Activated CD4-positive, alpha-beta T cell treated with anti-CD3 and anti-CD28 coated beads, Interleukin-2, amount 50 U/mL, for 16 hours (primary cell): Measurements from ENCODE around the gene KLF17.

Source experiments
- DNase-seq: peaks from one replicate; pipeline ENCODE4 v3.0.0-alpha.2; 2020

The KLF17 gene

DNA sequence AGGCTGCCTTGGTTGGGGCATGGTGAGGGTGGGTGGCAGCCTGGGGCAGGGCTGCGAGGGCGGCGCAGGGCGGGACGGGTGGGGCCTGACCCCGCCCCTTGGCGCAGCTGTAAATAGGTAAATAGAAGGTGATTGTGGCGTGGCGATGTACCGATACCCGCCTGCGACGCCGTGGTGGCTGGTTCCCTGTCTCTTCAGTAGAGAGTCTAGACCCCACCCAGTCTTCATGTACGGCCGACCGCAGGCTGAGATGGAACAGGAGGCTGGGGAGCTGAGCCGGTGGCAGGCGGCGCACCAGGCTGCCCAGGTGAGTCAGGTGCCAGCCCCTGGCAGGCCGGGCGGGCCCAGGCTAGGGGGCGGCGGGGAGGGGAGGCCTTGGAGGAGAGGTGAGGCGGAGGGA lies at the start of gene KLF17:
Gene KLF17 (plus strand): TSS at position 140 of the 400 bp plus-strand sequence. CDS start 87 bp downstream, at position 227.
- DNase-seq = no peak

DNA sequence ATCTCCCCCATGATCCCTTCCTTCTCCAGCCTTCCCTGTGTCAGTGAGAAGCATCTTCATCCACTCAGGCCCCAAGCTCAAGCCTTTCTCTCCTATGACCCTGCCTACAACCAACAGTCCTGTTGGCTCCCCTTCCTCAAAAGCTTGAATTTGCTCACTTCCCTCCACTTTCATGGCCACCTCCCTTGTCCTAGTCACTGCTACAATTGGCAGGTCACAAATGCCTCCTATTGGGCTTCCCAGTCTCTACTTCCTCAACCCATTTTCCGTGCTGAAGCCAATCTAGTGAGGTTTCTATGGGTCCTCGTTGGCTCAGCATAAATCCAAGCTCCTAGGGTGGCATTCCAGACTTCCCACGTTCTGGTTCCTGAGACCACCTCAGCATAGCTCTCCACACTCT lies 47.2 kb upstream of the KLF17 start:
- DNase-seq = no peak

DNA sequence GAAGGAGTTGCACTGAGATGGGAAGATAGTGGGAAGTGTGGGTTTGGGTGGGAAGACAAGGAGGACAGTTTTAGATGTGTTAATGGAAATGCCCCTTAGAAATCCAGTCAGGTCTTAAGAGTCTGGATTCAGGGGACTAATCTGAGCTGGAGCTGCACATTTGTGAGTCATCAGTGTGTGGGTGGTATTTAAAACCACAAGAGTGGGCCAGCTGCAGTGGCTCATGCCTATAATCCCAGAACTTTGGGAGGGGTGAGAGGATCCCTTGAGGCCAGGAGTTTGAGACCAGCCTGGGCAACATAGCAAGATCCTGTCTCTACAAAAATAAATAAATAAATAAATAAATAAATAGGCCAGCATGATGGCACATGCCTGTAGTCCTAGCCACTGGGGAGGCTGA lies 46.4 kb upstream of the KLF17 start:
- no peak for DNase-seq

GRCh38 chr1:44072821-44073220 lies 45.8 kb upstream of the KLF17 start:
- DNase-seq = no peak

DNA sequence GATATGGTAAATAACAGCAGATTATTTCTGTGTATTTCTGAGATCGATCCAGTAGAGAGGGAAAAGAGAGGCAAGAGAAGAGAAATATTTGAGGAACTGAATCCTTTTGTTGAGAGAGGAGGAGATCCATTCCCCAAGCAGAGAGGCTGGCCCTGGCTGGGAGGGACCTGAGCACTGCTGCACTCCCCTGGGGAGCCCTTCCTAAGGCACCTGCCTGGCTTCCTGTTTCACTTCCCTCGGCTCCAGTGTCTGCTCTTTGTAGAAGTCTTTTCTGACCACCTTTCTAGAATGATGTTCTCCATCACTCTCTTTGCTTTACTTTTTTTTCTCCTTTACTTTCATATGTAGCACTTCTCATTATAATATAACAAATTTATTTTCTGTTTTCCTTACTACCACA lies 45.1 kb upstream of the KLF17 start:
- no peak for DNase-seq

DNA sequence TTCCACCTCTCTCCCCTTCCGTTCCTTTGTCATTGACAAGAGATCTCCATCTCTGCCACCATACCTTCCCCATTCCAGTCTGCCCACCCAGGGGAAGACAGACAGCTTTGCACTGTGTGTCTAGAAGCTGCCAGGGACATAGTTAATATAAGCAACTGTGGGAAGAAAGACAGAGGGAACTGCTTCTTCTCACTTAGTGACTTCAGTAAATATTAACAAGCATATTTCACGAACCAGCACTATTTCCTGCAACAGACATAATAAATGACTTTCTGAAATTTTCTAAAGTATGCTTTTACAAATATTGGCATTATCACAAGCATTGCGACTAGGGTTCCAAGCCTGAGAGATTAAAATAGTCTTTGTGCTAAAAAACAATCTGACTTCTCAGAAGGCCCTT lies 44.2 kb upstream of the KLF17 start:
- DNase-seq = no peak

GRCh38 chr1:44076066-44076465 lies 42.6 kb upstream of the KLF17 start:
- no peak for DNase-seq

DNA sequence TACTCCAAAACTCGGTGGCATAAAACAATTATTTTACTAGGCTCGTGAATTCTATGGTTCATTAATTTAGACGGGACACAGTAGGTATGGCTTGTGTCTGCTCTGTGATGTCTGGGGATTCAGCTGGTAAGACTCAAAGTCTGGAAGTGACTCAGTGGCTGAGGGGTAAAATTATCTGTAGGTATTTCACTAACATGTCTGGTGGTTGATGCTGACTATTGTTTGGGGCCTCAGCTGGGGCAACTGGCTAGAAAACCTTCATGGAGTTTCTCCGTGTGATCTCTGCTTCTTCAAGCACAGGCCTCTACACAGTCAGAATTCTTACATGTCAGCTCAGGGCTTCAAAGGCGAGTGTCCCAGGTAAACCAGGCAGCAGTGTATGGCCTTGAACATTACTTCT lies 41.2 kb upstream of the KLF17 start:
- DNase-seq = no peak

GRCh38 chr1:44078104-44078503 lies 40.5 kb upstream of the KLF17 start:
- DNase-seq = no peak

GRCh38 chr1:44079566-44079965 lies 39.1 kb upstream of the KLF17 start:
- no peak for DNase-seq

DNA sequence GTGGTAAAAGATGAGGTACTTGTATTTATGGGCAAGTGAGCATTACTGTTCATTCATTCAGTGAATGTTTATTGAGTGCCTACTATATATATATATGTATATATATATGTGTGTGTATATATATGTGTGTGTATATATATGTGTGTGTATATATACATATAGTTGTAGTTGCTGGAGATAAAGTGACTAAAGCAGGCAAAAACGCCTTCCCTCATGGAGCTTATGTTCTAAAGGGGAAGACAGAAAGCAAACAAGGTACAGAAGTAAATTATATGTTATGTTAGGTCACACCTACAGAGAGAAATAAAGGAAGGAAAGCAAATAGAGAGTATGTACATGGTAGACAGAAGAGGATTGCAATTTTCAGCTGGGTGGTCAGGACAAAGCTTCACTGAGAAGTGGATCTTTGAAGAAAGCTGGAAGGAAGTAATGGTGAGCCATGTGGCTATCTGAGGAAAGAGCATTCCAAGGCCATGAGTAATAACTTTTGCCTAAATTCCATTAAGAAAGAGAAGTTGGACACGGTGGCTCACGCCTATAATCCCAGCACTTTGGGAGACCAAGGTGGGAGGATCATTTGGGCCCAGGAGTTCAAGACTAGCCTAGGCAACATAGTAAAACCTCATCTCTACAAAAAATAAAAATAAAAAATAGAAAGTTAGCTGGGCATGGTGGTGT lies 33.5 kb upstream of the KLF17 start:
- DNase-seq = no peak

- no peak for DNase-seq
Measured at GRCh38 chr1:44086692-44087474, 31.7 kb upstream of the KLF17 start.

DNA sequence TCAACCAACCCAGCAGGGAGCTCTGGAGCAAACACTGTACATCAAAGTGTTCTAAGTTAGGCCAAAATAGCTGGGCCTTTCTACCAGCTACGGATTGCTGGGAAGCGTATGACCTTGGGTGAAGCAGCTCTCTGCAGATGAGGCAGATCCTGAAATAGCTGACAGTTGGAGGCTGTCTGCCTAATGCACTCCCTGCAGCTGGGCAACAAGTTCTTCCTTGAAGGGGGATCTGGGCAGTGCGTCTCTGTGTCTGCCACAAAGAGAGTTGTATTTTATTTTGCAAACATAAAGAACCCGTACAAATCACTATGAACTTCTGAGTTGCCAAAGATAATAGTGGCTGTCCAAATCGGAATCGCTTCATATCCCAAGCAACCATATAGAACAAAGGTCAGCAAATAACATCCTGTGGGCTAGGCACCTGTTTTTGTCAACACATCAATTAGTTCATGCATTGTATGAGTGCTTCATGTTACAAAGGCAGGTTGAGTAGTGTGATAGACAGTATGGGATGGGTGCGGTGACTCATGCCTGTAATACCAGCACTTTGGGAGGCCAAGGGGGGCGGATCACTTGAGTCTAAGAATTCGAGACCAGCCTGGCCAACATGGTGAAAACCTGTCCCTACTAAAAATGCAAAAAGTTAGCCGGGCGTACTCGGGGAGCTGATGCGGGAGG lies 29.1 kb upstream of the KLF17 start:
- DNase-seq = no peak

DNA sequence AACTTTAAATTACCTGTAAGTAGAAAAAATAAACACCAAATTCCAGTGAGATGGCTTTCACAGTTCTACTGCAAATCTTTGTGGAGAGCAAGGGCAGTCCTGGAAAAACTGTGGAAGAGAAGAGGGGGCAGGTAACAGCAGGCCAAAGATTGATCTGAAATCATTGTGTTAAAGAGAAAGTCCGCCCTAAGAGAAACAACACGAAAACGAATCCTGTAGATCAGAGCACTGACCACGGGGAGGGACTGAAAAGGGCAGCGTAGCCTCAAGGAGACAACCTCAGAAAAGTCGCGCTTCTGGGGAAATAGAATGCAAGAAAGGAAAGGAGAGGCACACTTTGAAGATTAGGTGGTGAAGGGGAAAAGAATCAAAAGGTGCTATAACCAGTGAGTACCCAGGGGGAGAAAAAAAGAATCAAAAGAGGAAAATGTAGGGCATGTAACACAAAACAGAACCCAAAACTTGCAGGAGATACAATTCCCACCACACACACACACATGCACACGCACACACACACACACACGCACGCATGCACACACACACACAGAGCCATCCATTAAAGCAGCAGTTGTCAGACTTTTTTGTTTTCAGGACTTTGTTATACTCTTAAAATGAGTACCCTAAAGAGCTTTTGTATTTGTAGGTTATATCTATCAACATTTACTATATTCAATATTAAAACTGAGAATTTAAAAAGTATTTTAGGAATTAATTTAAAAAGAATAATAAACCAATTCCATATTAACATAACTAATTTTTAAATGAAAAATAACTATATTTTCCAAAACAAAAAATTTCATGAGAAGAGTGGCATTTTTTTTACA lies 28.0 kb upstream of the KLF17 start:
- DNase-seq = no peak

DNA sequence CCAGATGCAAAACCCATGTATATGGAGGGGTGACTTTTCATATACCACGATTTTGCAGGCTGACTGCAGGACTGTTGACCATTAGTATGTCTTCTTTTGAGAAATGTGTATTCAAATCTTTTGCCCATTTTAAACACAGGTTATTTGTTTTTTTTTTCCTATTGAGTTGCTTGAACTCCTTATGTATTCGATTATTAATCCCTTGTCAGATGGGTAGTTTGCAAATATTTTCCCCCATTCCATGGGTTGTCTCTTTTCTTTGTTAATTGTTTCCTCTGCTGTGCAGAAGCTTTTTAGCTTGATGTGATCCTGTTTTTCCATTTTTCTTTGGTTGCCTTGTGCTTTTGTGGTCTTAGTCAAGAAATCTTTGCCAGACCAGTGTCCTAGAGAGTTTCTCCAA lies 24.6 kb upstream of the KLF17 start:
- no peak for DNase-seq

DNA sequence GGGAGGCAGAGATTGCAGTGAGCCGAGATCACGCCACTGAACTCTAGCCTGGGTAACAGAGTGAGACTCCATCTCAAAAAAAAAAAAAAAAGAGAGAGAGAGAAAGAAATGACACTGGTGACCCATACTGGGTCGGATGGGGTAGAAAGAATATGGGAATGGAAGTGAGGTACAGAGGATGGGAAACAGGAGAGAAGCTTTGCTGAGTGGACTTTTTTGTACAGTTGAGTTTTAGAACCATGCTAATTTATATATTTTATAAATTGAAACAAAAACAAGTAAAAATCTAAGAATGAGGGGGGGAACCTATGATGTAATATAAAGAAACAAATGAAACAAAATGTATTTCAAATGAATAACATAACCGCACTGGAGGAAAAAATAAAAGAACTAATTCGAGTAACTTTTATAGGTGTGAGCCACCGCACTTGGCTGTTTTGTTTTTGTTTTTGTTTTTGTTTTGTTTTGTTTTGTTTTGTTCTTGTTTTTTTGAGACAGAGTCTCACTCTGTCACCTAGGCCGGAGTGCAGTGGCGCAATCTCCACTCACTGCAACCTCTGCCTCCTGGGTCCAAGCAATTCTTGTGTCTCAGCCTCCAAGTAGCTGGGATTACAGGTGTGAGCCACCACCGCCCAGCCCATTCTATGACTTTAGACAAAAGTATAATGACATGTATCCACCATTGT lies 18.3 kb upstream of the KLF17 start:
- no peak for DNase-seq

DNA sequence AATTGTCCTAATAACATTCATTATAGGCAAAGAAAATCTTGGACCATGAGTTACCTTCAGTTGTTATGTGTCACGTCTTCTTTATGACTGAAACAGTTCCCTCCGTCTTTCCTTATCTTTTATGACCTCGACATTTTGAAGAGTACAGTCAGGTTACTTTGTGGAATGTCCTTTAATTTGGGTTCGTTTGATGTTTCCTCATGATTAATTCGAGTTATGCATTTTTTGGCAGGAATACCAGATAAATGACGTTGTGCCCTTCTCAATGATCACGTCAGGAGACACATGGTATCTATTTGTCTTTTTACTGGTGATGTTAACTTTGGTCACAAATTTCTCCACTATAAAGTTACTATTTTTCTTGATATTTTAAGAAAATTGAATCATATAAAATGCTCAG lies 17.3 kb upstream of the KLF17 start:
- no peak for DNase-seq

GRCh38 chr1:44103270-44104131 lies 15.1 kb upstream of the KLF17 start:
- DNase-seq = no peak

DNA sequence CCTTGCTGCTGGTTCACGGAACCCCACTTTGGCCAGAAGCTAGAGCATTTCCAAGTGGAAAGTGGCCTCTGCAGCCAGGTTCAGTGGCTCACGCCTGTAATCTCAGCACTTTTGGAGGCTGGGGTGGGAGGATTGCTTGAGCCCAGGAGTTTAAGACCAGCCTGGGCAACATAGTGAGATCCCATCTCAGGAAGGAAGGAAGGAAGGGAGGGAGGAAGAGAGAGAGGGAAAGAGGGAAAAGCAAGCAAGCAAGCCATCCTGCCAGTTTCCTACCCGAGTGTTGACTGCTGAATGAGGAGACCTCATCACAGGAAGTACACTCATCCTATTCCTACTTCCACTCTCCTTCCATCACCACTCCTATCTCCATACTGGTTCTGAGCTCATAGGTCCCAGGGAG lies 12.8 kb upstream of the KLF17 start:
- DNase-seq = no peak

DNA sequence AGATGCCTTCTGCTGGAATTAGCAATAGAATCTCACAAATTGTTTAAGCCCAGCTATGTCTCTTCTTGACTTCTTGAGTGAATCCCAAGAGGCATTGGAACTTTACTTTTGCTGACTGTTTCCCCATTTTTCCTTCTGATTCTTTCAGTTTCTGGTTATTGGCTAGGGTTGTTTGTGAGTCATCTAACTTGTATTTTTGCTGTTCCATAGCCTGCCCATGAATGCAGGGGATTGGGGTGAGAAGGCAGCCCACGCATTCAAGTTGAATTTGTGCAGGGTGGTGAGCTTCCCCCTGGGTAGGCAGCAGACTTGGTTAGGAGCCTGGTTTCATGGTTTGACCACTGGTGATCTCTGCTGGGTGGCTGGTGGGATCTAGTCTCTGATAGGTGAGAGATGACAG lies 10.4 kb upstream of the KLF17 start:
- no peak for DNase-seq

GRCh38 chr1:44108971-44109370 lies 9.7 kb upstream of the KLF17 start:
- DNase-seq = no peak

DNA sequence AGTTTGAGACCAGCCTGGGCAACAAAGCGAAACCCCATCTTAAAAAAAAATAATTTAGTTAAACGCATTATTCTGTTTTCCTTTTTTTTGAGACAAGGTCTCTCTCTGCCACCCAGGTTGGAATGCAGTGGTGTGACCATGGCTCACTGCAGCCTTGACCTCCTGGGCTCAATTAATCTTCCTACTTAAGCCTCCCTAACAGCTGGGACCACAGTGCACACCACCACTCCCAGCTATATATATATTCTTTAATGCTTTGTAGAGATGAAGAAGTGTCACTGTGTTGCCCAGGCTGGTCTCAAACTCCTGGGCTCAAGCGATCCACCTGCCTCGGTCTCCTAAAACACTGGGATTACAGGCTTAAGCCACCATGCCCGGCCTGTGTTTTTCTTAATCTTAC lies 7.7 kb upstream of the KLF17 start:
- DNase-seq = no peak
